Mesendoderm (in vitro differentiated cells): ENCODE results near the gene TMEM150C.

Source experiments
- DNase-seq: peaks from one replicate; pipeline ENCODE4 v3.0.0; 2013
- H2AK5ac ChIP-seq: 2 replicates; pipeline ENCODE4 v1.6.1; 2013; ENCODE audit warnings: low read length, inconsistent platforms
- H2BK120ac ChIP-seq: 2 replicates; pipeline ENCODE4 v1.6.1; 2013; ENCODE audit warnings: low read depth, mild to moderate bottlenecking, low read length, moderate library complexity, mixed read lengths
- H2BK15ac ChIP-seq: replicated peaks from 2 replicates; pipeline ENCODE4 v1.6.1; 2013; ENCODE audit warnings: low read depth, mild to moderate bottlenecking, moderate library complexity
- H2BK5ac ChIP-seq: 2 replicates; pipeline ENCODE4 v1.6.1; 2013; ENCODE audit warnings: low read length, inconsistent platforms
- H3K18ac ChIP-seq: 2 replicates; pipeline ENCODE4 v1.6.1; 2013; ENCODE audit warnings: mild to moderate bottlenecking, low read length, mixed read lengths
- H3K23ac ChIP-seq: one replicate; pipeline ENCODE4 v1.6.1; 2013; ENCODE audit warnings: low read length
- H3K27ac ChIP-seq: 2 replicates; pipeline ENCODE4 v1.5.1; 2013; ENCODE audit warnings: low read depth, mild to moderate bottlenecking, inconsistent platforms, low read length, moderate library complexity
- H3K27me3 ChIP-seq: 2 replicates; pipeline ENCODE4 v1.6.1; 2013; ENCODE audit warnings: low read length, control low read depth, mild to moderate bottlenecking, inconsistent platforms; ENCODE audit not compliant: insufficient read depth, poor library complexity
- H3K36me3 ChIP-seq: 2 replicates; pipeline ENCODE4 v1.6.1; 2013; ENCODE audit warnings: low read length, inconsistent platforms; ENCODE audit not compliant: control insufficient read depth, insufficient read depth
- H3K4ac ChIP-seq: one replicate; pipeline ENCODE4 v1.6.1; 2013; ENCODE audit warnings: low read depth, mild to moderate bottlenecking, low read length, moderate library complexity
- H3K4me1 ChIP-seq: 2 replicates; pipeline ENCODE4 v1.6.1; 2013; ENCODE audit warnings: low read depth, low read length, inconsistent platforms; ENCODE audit not compliant: control insufficient read depth
- H3K4me2 ChIP-seq: 2 replicates; pipeline ENCODE4 v1.6.1; 2013; ENCODE audit warnings: low read length
- H3K4me3 ChIP-seq: 2 replicates; pipeline ENCODE4 v1.5.1; 2013; ENCODE audit warnings: mild to moderate bottlenecking, low read length
- H3K56ac ChIP-seq: one replicate; pipeline ENCODE4 v1.6.1; 2013; ENCODE audit warnings: low read length
- H3K79me1 ChIP-seq: 2 replicates; pipeline ENCODE4 v1.6.1; 2013; ENCODE audit warnings: low read length, inconsistent platforms
- H3K79me2 ChIP-seq: 2 replicates; pipeline ENCODE4 v1.6.1; 2013; ENCODE audit warnings: mild to moderate bottlenecking, low read length; ENCODE audit not compliant: control insufficient read depth, insufficient read depth
- H3K9ac ChIP-seq: 2 replicates; pipeline ENCODE4 v1.6.1; 2013; ENCODE audit warnings: low read length, inconsistent platforms
- H4K5ac ChIP-seq: one replicate; pipeline ENCODE4 v1.6.1; 2013; ENCODE audit warnings: low read length
- H4K8ac ChIP-seq: one replicate; pipeline ENCODE4 v1.6.1; 2013; ENCODE audit warnings: low read depth, mild to moderate bottlenecking, control low read depth, low read length, moderate library complexity
- WGBS: extraction: QIAGEN DNeasy Blood & Tissue Kit; methylation state at CpG from one replicate; pipeline ENCODE4 v1.1.7; 2013; ENCODE audit warnings: low lambda C conversion rate, missing lambda C conversion rate; ENCODE audit not compliant: insufficient coverage; ENCODE audit errors: extremely low coverage; 5-methylcytosine and 5-hydroxymethylcytosine counted together

The TMEM150C gene

DNA sequence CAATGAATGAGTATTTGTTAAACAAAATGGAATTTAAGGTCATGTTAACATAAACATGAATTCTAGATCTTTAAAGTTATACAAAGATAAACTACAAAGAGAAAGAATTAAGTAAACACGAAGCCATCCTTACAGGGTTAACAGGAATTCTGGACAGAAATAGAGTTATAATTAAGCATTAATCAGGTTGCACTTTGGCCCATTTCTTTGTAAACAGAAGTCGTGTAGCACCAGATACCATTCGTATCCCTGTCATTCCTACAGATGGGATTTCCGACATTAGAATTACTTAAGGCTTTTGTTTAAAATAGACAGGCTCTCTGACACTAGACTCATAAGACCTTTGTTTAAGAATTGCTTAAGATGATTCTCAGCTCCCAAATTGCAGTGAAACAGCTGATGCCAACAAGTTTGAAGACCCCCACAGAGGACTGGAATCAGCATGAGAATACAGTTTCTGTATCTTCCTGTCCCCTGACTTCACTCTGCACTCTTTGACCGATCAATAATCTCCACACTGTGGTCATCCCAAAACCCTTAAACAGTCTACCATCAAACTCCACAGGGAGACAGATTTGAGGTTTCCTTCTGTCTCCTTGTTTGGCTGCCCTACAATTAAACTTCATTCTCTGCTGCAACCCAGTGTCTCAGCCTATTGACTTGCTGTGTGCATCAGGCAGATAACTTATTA, 22.3 kb upstream of the TMEM150C start:
- no peak overlapping the region for H3K4ac ChIP-seq

GRCh38 chr4:82579932-82580331, 18.1 kb upstream of the TMEM150C start:
- Histone ChIP-seq H4K5ac (no peak overlapping the region), H2AK5ac (no peak overlapping the region), H3K23ac (no peak overlapping the region), H3K4ac (no peak overlapping the region), H3K4me3 (no peak overlapping the region), H2BK15ac (no peak overlapping the region), H2BK5ac (no peak overlapping the region), H3K4me1 (no peaks in the 10 kb centered on the region), H2BK120ac (no peak overlapping the region), H4K8ac (no peak overlapping the region), H3K18ac (no peak overlapping the region), H3K9ac (no peak overlapping the region), H3K56ac (no peak overlapping the region), H3K27me3 (no peaks in the 10 kb centered on the region), H3K79me2 (no peaks in the 10 kb centered on the region), H3K36me3 (no peaks in the 10 kb centered on the region), H3K79me1 (no peaks in the 10 kb centered on the region), H3K27ac (no peak overlapping the region), H3K4me2 (no peak overlapping the region)
- no peak for DNase-seq
- WGBS = no CpG with 5 or more reads among the region's 5 CpGs

More for the DNA sequence above, 22.3 kb upstream of the TMEM150C start:
- no peak for DNase-seq
- Histone ChIP-seq H3K56ac (no peak overlapping the region), H3K36me3 (no peaks in the 10 kb centered on the region), H3K4me2 (no peak overlapping the region), H2AK5ac (no peak overlapping the region), H3K27me3 (no peaks in the 10 kb centered on the region), H3K4me1 (peaks cover 20% of the 10 kb centered on the region), H4K5ac (no peak overlapping the region), H2BK5ac (no peak overlapping the region), H3K4me3 (no peak overlapping the region), H3K18ac (peak overlapping the region; percentile 47), H3K79me1 (no peaks in the 10 kb centered on the region), H3K27ac (no peak overlapping the region), H3K23ac (no peak overlapping the region), H2BK120ac (no peak overlapping the region), H3K79me2 (no peaks in the 10 kb centered on the region), H3K9ac (no peak overlapping the region), H2BK15ac (no peak overlapping the region), H4K8ac (no peak overlapping the region)
- WGBS = no CpG with 5 or more reads among the region's 5 CpGs

DNA sequence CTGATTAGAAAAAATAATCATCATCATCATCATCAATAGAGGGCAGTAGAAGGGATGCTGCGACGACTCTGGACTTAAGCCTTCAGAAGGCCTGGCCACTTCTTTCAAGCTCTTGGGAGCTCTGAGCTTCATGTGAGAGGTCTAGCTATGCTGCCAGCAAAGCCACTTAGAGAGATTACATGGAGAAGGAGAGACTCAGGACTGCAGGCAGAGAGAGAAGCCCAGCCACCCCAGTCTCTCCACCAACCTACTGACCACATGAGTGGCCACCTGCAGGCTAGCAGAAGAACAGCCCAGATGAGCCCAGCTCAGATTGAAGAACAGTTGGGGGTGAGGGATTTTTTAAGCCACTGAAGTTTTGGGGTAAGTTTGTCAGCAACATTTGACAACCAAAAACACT, 17.1 kb upstream of the TMEM150C start:
- H3K9ac ChIP-seq = no peak overlapping the region
- no peak overlapping the region for H3K4me3 ChIP-seq
- no peak overlapping the region for H3K23ac ChIP-seq
- DNase-seq = peak; percentile 65
- WGBS = no CpG with 5 or more reads among the region's 2 CpGs
- H3K27me3 ChIP-seq = no peaks in the 10 kb centered on the region
- H2BK15ac ChIP-seq = no peak overlapping the region
- no peaks in the 10 kb centered on the region for H3K36me3 ChIP-seq
- H4K5ac ChIP-seq = no peak overlapping the region
- H3K79me2 ChIP-seq = no peaks in the 10 kb centered on the region
- no peak overlapping the region for H2BK120ac ChIP-seq
- no peaks in the 10 kb centered on the region for H3K79me1 ChIP-seq
- H3K18ac ChIP-seq = no peak overlapping the region
- H3K4ac ChIP-seq = no peak overlapping the region
- H2AK5ac ChIP-seq = no peak overlapping the region
- H4K8ac ChIP-seq = no peak overlapping the region
- H3K27ac ChIP-seq = no peak overlapping the region
- no peak overlapping the region for H3K56ac ChIP-seq
- no peak overlapping the region for H3K4me2 ChIP-seq
- H2BK5ac ChIP-seq = no peak overlapping the region
- H3K4me1 ChIP-seq = no peaks in the 10 kb centered on the region

DNA sequence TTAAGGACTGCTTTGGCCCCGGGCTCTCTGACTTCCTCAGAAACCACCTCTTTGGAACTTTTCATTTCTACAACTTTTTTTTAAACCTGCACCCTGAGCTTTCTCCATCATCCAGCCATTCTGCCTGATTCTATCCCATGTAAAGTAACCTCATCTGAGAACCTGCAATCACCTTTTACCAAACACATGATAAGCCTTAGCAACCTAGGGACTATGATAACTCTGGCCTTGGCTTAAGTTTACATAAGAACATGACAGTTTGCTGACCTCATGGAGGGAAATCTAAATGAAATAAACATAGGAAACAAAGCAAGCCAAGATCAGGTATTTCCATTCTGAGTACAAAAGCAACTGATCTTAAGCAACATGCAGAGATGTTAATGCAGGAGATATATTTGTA, 15.7 kb upstream of the TMEM150C start:
- Histone ChIP-seq H4K8ac (no peak overlapping the region), H3K27me3 (no peaks in the 10 kb centered on the region), H3K4me2 (no peak overlapping the region), H3K4me1 (no peaks in the 10 kb centered on the region), H3K56ac (no peak overlapping the region), H3K79me1 (no peaks in the 10 kb centered on the region), H3K4ac (no peak overlapping the region), H4K5ac (no peak overlapping the region), H2BK5ac (no peak overlapping the region), H3K36me3 (no peaks in the 10 kb centered on the region), H3K23ac (no peak overlapping the region), H2BK15ac (no peak overlapping the region), H3K4me3 (no peak overlapping the region), H3K18ac (no peak overlapping the region), H2AK5ac (no peak overlapping the region), H2BK120ac (no peak overlapping the region), H3K27ac (no peak overlapping the region), H3K79me2 (no peaks in the 10 kb centered on the region), H3K9ac (no peak overlapping the region)
- no peak for DNase-seq
- WGBS = no CpG with 5 or more reads among the region's 1 CpG

GRCh38 chr4:82569727-82570126, 7.9 kb upstream of the TMEM150C start:
- no peak overlapping the region for H2BK120ac ChIP-seq
- no peak overlapping the region for H3K27ac ChIP-seq

GRCh38 chr4:82569076-82569475, 7.3 kb upstream of the TMEM150C start:
- no peaks in the 10 kb centered on the region for H3K79me2 ChIP-seq

More at GRCh38 chr4:82569727-82570126, 7.9 kb upstream of the TMEM150C start:
- Histone ChIP-seq H3K18ac (no peak overlapping the region), H3K4ac (no peak overlapping the region), H3K79me2 (no peaks in the 10 kb centered on the region), H3K79me1 (no peaks in the 10 kb centered on the region), H3K4me2 (no peak overlapping the region), H2BK5ac (no peak overlapping the region), H2AK5ac (no peak overlapping the region), H3K9ac (no peak overlapping the region), H3K4me3 (no peak overlapping the region), H4K5ac (no peak overlapping the region), H3K4me1 (peaks cover 16% of the 10 kb centered on the region), H3K56ac (no peak overlapping the region), H3K23ac (no peak overlapping the region), H3K27me3 (no peaks in the 10 kb centered on the region), H3K36me3 (no peaks in the 10 kb centered on the region), H2BK15ac (no peak overlapping the region), H4K8ac (no peak overlapping the region)
- no CpG with 5 or more reads among the region's 3 CpGs for WGBS
- peak; percentile 48 for DNase-seq

More at GRCh38 chr4:82569076-82569475, 7.3 kb upstream of the TMEM150C start:
- Histone ChIP-seq H3K79me1 (no peaks in the 10 kb centered on the region), H2BK120ac (no peak overlapping the region), H3K4me2 (no peak overlapping the region), H2AK5ac (peak overlapping the region; percentile 19), H2BK15ac (no peak overlapping the region), H3K23ac (no peak overlapping the region), H4K8ac (no peak overlapping the region), H4K5ac (no peak overlapping the region), H3K27me3 (no peaks in the 10 kb centered on the region), H3K4me1 (peaks cover 16% of the 10 kb centered on the region), H3K56ac (peak overlapping the region; percentile 47), H3K27ac (no peak overlapping the region), H3K18ac (peak overlapping the region; percentile 80), H3K9ac (no peak overlapping the region), H3K4ac (no peak overlapping the region), H3K4me3 (no peak overlapping the region), H3K36me3 (no peaks in the 10 kb centered on the region), H2BK5ac (peak overlapping the region; percentile 43)
- no CpG with 5 or more reads among the region's 5 CpGs for WGBS
- peak; percentile 61 for DNase-seq
